Measurements from ENCODE around the gene RNF213. TPM values are rescaled to one million over a fixed set of nuclear protein-coding genes. Genes with fewer than 3 reads are reported as not detected.

Gene RNF213
- total and polyA plus RNA-seq, 10 of the 15 experiments (the other 5 are each of a cell fraction or from before 2014, with no cell fraction given), result 18.6 to 145 (median 65.8) TPM

DNA sequence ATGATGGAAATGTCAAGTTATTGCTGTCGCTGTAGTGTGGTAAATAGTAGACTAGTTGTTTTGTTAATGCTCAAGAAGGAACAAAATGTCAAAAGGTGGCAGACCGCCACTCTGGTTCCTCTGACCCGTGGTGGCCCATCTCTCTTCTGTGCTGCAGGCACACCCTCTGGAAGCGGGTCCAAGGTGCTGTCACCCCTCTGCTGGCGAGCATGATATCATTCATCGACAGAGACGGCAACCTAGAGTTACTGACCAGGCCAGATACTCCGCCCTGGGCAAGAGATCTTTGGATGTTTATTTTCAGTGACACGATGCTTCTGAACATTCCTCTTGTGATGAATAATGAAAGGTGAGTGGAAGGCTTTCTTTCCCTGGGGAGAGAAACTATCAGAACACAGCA, 97.5 kb downstream of the RNF213 start:
- Histone ChIP-seq H4K20me1 (ENCODE audit: control insufficient read depth, insufficient read depth) (no peaks in the 10 kb centered on the region), H3K27ac (ENCODE audit: control insufficient read depth, insufficient read depth) (no peak overlapping the region), H3K9me3 (replicated peaks; ENCODE audit: control insufficient read depth, insufficient read depth, low read length) (no peaks in the 10 kb centered on the region), H3K4me1 (ENCODE audit: control insufficient read depth, insufficient read depth, low read length) (no peaks in the 10 kb centered on the region), H3K4me3 (no peak overlapping the region), H2AFZ (ENCODE audit: control insufficient read depth, low read depth, low read length) (no peak overlapping the region), H3K27me3 (replicated peaks in 1 of 2; ENCODE audit: control insufficient read depth in 2 of 2, insufficient read depth in 2 of 2, low read length in 1 of 2) (no peaks in the 10 kb centered on the region), H3K9ac (ENCODE audit: control insufficient read depth, insufficient read depth, low read length) (no peak overlapping the region), H3K4me2 (ENCODE audit: control insufficient read depth, insufficient read depth) (no peak overlapping the region), H3K79me2 (ENCODE audit: control insufficient read depth, insufficient read depth, low read length) (no peaks in the 10 kb centered on the region), H3K36me3 (ENCODE audit: control insufficient read depth in 2 of 2, insufficient read depth in 2 of 2, low read length in 1 of 2) (peaks cover 37 to 52% of the 10 kb centered on the region in 2 experiments)
- ATAC-seq (no peak), DNase-seq (ENCODE audit: low read depth, low spot score) (no peak), FAIRE-seq (no peak)
- SMC1A ChIA-PET (ENCODE audit: uncharacterized antibody, unreplicated experiment), result no interaction called here
- in situ Hi-C loops (cut with MboI) (no loop called here), intact Hi-C loops (cut with micrococcal nuclease; ENCODE audit: unreplicated experiment) (no loop called here)
- RAD21 ChIA-PET (ENCODE audit: unreplicated experiment), result no interaction called here
- no TSS peak for BruUV-seq (replicated peaks)
- TF ChIP-seq ZBED1 (IDR thresholded peaks at IDR 0.05; ENCODE audit: borderline replicate concordance) (no peak), CREM (IDR thresholded peaks at IDR 0.05; ENCODE audit: low read depth) (no peak), IKZF1 (conservative IDR thresholded peaks at IDR 0.05) (no peak), ZZZ3 (IDR thresholded peaks at IDR 0.05; ENCODE audit: control insufficient read depth, insufficient read length, low read depth) (no peak), SP1 (IDR thresholded peaks at IDR 0.05; ENCODE audit: low read depth, low read length) (no peak), ATF7 (IDR thresholded peaks at IDR 0.05; ENCODE audit: low read depth) (no peak), ZNF207 (IDR thresholded peaks at IDR 0.05; ENCODE audit: borderline replicate concordance) (no peak), WRNIP1 (IDR thresholded peaks at IDR 0.05; ENCODE audit: borderline replicate concordance, low read depth, low read length) (no peak), NRF1 (conservative IDR thresholded peaks at IDR 0.05; ENCODE audit: low read depth, low read length) (no peak), POLR2A (IDR thresholded peaks at IDR 0.05; ENCODE audit: low read depth, low read length) (no peak), BMI1 (IDR thresholded peaks at IDR 0.05; ENCODE audit: borderline replicate concordance) (no peak), IKZF2 (IDR thresholded peaks at IDR 0.05) (no peak)
- TF ChIP-seq, protein P1, sequence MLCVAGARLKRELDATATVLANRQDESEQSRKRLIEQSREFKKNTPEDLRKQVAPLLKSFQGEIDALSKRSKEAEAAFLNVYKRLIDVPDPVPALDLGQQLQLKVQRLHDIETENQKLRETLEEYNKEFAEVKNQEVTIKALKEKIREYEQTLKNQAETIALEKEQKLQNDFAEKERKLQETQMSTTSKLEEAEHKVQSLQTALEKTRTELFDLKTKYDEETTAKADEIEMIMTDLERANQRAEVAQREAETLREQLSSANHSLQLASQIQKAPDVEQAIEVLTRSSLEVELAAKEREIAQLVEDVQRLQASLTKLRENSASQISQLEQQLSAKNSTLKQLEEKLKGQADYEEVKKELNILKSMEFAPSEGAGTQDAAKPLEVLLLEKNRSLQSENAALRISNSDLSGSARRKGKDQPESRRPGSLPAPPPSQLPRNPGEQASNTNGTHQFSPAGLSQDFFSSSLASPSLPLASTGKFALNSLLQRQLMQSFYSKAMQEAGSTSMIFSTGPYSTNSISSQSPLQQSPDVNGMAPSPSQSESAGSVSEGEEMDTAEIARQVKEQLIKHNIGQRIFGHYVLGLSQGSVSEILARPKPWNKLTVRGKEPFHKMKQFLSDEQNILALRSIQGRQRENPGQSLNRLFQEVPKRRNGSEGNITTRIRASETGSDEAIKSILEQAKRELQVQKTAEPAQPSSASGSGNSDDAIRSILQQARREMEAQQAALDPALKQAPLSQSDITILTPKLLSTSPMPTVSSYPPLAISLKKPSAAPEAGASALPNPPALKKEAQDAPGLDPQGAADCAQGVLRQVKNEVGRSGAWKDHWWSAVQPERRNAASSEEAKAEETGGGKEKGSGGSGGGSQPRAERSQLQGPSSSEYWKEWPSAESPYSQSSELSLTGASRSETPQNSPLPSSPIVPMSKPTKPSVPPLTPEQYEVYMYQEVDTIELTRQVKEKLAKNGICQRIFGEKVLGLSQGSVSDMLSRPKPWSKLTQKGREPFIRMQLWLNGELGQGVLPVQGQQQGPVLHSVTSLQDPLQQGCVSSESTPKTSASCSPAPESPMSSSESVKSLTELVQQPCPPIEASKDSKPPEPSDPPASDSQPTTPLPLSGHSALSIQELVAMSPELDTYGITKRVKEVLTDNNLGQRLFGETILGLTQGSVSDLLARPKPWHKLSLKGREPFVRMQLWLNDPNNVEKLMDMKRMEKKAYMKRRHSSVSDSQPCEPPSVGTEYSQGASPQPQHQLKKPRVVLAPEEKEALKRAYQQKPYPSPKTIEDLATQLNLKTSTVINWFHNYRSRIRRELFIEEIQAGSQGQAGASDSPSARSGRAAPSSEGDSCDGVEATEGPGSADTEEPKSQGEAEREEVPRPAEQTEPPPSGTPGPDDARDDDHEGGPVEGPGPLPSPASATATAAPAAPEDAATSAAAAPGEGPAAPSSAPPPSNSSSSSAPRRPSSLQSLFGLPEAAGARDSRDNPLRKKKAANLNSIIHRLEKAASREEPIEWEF (IDR thresholded peaks at IDR 0.05; ENCODE audit: insufficient replicate concordance, low read depth, low read length), result no peak
- TF ChIP-seq, protein P2, sequence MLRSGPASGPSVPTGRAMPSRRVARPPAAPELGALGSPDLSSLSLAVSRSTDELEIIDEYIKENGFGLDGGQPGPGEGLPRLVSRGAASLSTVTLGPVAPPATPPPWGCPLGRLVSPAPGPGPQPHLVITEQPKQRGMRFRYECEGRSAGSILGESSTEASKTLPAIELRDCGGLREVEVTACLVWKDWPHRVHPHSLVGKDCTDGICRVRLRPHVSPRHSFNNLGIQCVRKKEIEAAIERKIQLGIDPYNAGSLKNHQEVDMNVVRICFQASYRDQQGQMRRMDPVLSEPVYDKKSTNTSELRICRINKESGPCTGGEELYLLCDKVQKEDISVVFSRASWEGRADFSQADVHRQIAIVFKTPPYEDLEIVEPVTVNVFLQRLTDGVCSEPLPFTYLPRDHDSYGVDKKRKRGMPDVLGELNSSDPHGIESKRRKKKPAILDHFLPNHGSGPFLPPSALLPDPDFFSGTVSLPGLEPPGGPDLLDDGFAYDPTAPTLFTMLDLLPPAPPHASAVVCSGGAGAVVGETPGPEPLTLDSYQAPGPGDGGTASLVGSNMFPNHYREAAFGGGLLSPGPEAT (IDR thresholded peaks at IDR 0.05; ENCODE audit: low read depth), result no peak
- 97% methylated on average over 9 of the region's 9 CpGs for WGBS (ENCODE audit: insufficient coverage, insufficient replicate concordance, low lambda C conversion rate, missing lambda C conversion rate)
- CTCF ChIA-PET, result no interaction called here
- POLR2A ChIA-PET, result no interaction called here

All from GM12878 (cell line).